HG03139 (cell line): ENCODE measurements around the gene DLG4.
A peak's percentile ranks its signal among the peaks of the same experiment; 100 is the strongest.

Experiments used
- ATAC-seq: cut with Tn5 transposase; IDR thresholded peaks from one replicate; pipeline ENCODE4 v1.9.1; 2021; ENCODE audit not compliant: unreplicated experiment

The DLG4 gene

GRCh38 chr17:7219812-7220592, at the start of gene DLG4, which contains the start of gene ACADVL:
Gene DLG4 (minus strand): TSS chr17:7219836.
Gene ACADVL (plus strand): TSS chr17:7219938. CDS start chr17:7219985, 47 bp downstream.
- ATAC-seq, result peak; percentile 49

- ATAC-seq, result no peak
These were observed 47.1 kb upstream of the DLG4 start for GRCh38 chr17:7266784-7267183.

DNA sequence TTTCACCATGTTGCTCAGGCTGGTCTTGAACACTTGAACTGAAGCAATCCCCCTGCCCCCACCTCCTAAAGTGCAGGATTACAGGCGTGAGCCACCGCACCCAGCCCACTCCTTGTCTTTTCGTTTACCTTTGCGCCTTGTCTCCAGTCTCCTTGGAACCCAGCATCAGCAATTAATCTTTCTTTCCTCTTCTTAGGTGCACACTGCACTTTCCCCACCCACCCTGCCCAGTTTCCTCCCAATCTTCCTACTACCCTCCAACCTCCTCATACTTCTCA, 44.1 kb upstream of the DLG4 start:
- no peak for ATAC-seq

GRCh38 chr17:7262935-7263800, 43.5 kb upstream of the DLG4 start:
- ATAC-seq, result no peak

- no peak for ATAC-seq
These were observed 42.7 kb upstream of the DLG4 start, which contains the start of gene CLDN7 for GRCh38 chr17:7262192-7262934. Gene CLDN7 (minus strand): TSS chr17:7262478. CDS start chr17:7262043, 435 bp downstream.

DNA sequence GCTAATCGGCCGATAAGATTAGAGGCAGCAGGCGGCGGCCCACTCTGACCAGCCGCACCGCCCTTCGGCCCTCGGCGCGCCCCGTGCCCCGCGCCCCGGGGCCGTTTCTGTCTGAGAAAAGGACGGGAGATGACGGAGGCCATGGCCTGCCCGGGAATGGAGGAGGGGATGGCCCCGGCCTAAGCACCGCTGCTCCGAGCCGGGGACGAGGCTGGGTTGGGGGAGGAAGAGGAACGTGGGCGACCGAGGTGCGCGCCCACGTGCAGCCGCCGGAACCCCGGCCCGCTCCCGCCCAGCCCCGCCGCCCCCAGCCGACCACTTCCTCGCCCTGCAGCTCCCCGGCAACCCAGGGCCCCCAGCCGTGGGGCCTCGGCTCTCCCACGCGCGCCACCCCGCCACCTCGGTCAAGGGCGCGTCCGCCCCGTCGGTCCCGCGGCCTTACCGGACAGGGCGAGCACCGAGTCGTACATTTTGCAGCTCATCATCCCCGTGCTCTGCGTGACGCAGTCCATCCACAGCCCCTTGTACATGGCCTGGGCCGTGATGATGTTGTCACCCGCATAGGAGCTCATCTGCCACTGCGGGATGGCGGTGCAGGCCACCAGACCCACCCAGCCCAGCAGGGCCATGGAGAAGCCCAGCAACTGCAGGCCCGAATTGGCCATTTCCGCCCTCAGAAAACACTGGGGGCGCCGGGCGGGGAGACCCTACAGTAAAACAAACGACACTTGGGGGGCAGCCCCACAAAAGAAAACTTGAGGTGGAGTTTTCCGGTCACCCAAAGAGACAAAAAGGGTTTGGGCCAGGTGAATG, 41.9 kb upstream of the DLG4 start:
- no peak for ATAC-seq

DNA sequence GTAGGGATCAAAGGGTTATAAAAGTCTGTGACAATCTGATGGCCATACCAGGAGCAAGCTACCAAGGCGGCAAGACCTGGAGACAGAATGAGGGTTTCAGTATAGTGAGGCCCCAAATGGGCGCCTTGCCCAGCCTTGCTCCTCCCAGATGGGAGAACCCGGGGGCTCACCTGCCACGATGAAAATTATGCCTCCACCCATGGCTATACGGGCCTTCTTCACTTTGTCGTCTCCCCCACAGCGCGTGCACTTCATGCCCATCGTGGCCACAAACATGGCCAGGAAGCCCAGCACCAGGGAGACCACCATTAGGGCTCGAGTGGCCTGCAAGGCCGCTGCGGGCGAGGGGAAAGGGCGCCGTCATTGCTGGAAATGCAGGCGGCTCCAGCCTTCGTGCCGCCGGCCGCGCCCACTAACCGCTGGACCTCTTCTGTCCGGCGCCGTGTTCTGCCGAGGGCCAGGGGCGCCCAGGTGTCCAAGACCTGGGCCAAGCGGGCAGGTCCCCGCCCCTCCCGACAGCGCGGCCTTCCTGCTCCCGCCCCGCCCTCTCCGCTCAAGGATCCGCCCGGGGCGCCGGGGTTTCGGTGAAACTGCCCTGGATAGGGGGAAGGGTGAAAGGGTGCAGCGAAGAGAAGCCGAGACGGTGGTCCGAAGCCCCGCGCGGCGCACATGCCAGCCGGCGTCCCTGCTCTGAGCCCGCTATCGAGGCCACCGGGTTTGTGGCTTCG, 41.2 kb upstream of the DLG4 start:
- no peak for ATAC-seq

DNA sequence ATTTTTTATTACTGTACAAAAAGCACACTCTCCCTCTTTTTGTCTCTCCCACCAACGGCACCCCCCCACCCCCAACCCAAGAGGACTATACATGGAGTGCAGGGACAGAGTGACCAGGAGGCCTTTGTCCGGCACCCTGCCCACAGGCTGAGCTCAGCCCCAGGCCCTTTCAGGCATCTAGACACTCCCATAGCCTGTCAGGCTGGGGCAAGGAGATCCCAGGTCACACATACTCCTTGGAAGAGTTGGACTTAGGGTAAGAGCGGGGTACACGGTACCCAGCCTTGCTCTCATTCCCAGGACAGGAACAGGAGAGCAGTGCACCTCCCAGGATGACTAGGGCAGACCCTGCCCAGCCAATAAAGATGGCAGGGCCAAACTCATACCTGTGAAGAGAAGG, 40.5 kb upstream of the DLG4 start:
- ATAC-seq, result no peak

GRCh38 chr17:7259555-7259889, 39.9 kb upstream of the DLG4 start:
- ATAC-seq, result no peak

DNA sequence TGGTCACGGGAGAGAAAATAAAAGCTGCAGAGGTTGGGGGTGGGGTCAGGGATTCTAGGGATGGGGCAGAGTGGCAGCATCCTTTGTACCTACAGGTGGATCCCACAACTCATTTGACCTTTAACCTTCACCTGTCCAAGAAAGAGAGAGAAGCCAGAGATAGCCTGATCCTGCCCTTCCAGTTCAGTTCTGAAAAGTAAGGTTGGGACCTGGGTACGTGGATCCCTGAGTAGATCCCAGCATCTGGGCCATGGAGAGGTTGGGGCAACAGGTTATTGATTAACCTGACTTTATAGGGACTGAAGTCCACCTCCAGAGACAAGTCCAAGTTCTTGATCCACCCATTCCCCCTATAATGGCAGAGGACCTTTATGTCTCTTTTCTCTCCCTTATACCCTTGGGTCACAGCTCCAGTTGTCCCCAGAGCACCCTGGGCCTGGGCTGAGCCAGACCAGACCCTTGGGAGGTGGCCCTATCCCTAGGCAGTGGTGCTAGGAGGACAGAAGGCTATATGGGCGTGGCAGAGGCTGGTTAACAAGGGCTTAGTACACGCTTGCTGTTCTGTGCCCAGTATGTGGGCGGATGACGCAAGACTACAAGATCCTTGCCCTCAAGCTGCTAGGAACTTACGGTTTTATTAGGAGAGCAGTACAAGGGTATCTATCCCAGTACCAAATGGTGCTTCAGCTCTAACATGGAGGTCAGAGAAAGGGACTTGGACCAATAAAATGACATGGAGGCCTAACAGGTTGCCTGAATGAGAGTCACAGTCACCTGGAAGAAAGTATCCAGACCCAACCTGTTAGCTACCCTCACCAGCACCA, 39.3 kb upstream of the DLG4 start:
- ATAC-seq, result no peak

DNA sequence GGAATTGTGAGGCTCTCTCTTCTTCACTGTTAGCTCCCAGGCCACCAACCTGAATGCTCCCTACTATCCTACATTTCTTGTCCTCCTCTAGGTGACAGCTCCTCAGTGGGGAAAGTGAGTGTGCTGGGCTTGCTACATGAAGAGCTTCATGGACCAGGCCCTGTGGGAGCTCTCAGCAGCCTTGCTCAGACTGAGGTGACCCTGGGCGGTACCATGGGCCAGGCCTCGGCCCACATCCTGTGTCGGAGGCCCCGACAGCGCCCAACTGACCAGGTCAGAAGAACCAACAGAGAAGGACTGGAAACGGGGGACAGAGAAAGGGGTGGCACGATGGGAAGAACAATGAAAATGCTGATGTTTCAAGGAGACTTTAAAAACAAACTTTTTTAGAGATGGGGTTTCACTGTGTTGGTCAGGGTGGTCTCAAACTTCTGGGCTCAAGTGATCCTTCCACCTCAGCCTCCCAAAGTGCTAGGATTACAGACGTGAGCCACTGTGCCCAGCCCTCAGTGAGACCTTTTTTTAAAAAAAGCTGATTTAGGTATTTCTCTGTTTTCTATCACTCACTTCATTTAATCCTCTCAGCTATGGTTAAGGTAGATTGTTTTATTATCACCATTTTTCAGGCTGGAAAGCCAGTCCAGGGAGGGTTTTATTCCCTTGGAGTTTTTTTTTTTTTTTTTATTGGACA, 37.3 kb upstream of the DLG4 start:
- ATAC-seq, result no peak

DNA sequence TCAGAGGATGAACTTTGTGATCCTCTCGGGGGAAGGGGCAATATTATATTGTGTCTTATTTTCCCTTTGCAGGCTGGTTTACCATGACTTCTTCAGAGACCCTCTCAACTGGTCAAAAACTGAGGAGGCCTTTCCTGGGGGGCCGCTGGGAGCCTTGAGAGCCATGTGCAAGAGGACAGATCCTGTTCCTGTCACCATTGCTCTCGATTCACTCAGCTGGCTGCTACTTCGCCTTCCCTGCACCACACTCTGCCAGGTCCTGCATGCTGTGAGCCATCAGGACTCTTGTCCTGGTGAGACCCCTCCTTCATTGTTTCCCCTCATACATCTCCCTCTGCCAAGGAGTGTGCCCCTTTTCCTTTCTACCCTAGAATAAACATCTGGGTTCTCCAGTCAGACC, 34.9 kb upstream of the DLG4 start:
- ATAC-seq, result no peak

GRCh38 chr17:7253082-7253481, 33.4 kb upstream of the DLG4 start:
- no peak for ATAC-seq

- ATAC-seq, result peak; percentile 46
These were observed 32.8 kb upstream of the DLG4 start, which contains the start of gene ELP5 for GRCh38 chr17:7252176-7253043. Gene ELP5 (plus strand): TSS chr17:7252215. CDS start chr17:7252551, 336 bp downstream.

DNA sequence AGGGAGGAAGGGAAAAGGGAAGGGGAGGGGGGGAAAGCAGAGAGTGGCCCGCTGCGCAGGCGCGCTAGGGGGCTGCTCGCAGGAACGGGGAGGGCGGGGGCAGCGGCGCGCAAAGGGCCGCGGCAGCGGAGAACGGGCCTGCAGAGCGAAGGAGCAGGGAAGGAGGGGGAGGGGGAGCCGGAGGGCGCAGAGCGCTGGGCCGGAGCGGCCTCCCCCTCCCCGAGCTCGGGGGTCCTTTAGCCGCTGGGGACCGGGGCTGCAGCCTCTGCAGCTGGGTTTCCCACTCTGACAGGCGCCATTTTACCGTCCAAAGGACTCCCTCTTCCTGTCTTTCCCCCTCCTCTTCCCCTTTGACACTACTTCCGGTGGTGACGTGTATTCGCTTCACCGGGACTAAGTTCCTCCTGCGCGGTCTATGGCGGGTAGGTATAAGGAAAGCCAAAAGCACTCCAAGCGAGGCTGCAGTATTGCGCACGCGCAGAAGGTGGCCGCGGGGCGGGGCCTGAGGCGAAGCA, 32.1 kb upstream of the DLG4 start, which contains the start of gene CTDNEP1:
Gene CTDNEP1, minus strand, starts transcription at position 74 of the 515 bp plus-strand sequence. CDS start 438 bp downstream, outside the sequence.
- ATAC-seq, result peak; percentile 76

DNA sequence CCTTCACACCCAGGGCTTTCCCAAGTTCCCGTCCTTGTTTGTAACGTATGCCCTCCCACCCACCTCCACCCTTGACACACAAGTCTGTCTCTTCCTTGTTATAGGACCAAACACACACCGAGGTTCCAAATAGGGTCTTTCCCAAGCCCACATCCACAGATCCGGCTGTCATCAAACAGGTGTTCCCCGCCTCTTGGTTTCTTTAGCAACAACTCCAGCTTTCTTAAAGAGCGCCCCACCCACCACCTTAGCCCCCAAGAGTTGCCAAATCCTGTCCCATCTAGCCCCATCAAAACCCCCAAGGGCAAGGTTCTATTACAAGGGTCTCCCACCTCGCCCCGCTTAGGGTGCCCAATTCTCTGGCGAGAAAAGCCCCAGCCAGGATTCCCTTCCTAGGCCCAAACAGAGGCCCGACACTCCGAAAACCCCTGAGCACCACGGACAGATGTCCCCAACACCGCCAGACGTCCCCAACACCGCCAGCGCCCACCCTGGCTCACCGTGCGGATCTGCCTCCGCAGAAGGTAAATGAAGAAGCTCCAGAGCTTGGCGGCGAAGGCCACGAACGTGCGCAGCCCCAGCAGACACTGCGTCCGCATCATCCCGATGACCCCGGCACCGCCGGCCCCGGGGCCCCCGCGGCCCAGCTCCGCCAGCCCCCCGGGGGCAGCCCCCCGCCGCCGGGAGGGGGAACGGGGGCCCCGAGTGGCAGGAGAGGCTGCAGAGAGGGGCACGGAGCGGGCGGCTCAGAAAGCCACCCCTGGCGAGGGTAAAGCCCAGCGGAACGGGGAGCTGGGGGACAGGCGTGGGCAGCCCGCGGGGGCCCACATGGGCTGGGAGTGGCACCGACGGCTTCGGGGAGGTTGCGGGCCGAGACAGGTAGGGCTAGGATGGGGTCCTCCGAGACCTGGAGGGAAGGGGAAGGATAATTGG, 31.3 kb upstream of the DLG4 start:
- no peak for ATAC-seq
